ENCODE measurements around the gene OSBPL6. TPM values are rescaled to one million over a fixed set of nuclear protein-coding genes. Genes with fewer than 3 reads are reported as not detected.

OSBPL6 gene
- polyA plus RNA-seq, 1 donor (not counting 4 experiments of a cell fraction or from before 2014, with no cell fraction given), result 11.6 TPM

- Histone ChIP-seq H3K4me3 (ENCODE audit: control insufficient read depth in 2 of 3, extremely low read depth in 1 of 3, insufficient read depth in 2 of 3, low read depth in 1 of 3, low read length in 3 of 3) (no peak overlapping the region), H3K4me2 (ENCODE audit: control insufficient read depth, extremely low read depth, insufficient read depth, low read depth, low read length) (peak overlapping the region; percentile 43), H2AFZ (ENCODE audit: control insufficient read depth, low read length) (peak overlapping the region; percentile 87), H3K9me1 (ENCODE audit: control insufficient read depth, extremely low read depth, insufficient read depth, low read length) (no peaks in the 10 kb centered on the region), H3K9ac (ENCODE audit: control insufficient read depth, extremely low read depth, insufficient read depth, low read length) (no peak overlapping the region), H3K4me1 (ENCODE audit: control insufficient read depth, extremely low read depth, insufficient read depth, low read length) (peaks cover 9% of the 10 kb centered on the region), H3K79me2 (ENCODE audit: control insufficient read depth, insufficient read depth, low read length) (no peaks in the 10 kb centered on the region), H3K27me3 (ENCODE audit: control insufficient read depth, extremely low read depth, insufficient read depth, low read length) (no peaks in the 10 kb centered on the region), H4K20me1 (ENCODE audit: control insufficient read depth, extremely low read depth, insufficient read depth, low read length) (no peaks in the 10 kb centered on the region), H3K9me3 (ENCODE audit: control insufficient read depth, low read depth, low read length) (no peaks in the 10 kb centered on the region), H3K36me3 (ENCODE audit: control insufficient read depth in 2 of 2, extremely low read depth in 1 of 2, insufficient read depth in 2 of 2, low read length in 2 of 2) (no peaks in the 10 kb centered on the region), H3K27ac (ENCODE audit: control insufficient read depth, insufficient read depth, low read length) (peak overlapping the region; percentile 53)
- no peak for TF ChIP-seq CTCF (optimal IDR thresholded peaks at IDR 0.05 in 1 of 3, IDR thresholded peaks at IDR 0.05 in 1 of 3, conservative IDR thresholded peaks at IDR 0.05 in 1 of 3; ENCODE audit: extremely low read depth in 1 of 3, insufficient read depth in 2 of 3, low read length in 3 of 3)
- TF ChIP-seq EZH2 (IDR thresholded peaks at IDR 0.05; ENCODE audit: low read length), result no peak
- DNase-seq (ENCODE audit: low read depth, low spot score) (peak; percentile 48), FAIRE-seq (peak; percentile 91)
- dilution Hi-C loops (cut with MboI; ENCODE audit: extremely low pct_ligation_motif_present, low sequenced_read_pairs), result no loop called here
Measured at GRCh38 chr2:178363252-178363651, 168.9 kb downstream of the OSBPL6 start.

DNA sequence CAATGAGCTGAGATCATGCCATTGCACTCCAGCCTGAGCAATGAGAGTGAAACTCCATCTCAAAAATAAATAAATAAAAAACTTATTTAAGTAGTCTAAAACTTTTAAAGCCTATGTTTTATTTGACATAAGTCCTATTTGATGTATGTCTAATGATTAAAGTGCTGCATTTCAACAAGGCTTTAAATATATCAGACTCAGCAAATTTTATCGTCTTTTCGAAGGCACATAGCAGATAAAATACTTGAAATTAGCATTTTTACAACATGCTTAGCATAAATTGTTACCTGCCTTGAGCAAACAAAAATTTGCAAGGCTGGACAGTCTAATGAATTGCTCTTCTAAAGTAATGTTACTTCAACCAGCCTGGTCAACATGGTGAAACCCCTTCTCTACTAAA is 170.8 kb downstream of the OSBPL6 start:
- Histone ChIP-seq H3K9ac (ENCODE audit: control insufficient read depth, extremely low read depth, insufficient read depth, low read length) (no peak overlapping the region), H3K4me1 (ENCODE audit: control insufficient read depth, extremely low read depth, insufficient read depth, low read length) (peaks cover 9% of the 10 kb centered on the region), H3K9me1 (ENCODE audit: control insufficient read depth, extremely low read depth, insufficient read depth, low read length) (no peaks in the 10 kb centered on the region), H3K36me3 (ENCODE audit: control insufficient read depth in 2 of 2, extremely low read depth in 1 of 2, insufficient read depth in 2 of 2, low read length in 2 of 2) (no peaks in the 10 kb centered on the region), H3K79me2 (ENCODE audit: control insufficient read depth, insufficient read depth, low read length) (no peaks in the 10 kb centered on the region), H3K4me2 (ENCODE audit: control insufficient read depth, extremely low read depth, insufficient read depth, low read depth, low read length) (no peak overlapping the region), H3K9me3 (ENCODE audit: control insufficient read depth, low read depth, low read length) (no peaks in the 10 kb centered on the region), H2AFZ (ENCODE audit: control insufficient read depth, low read length) (no peak overlapping the region), H4K20me1 (ENCODE audit: control insufficient read depth, extremely low read depth, insufficient read depth, low read length) (no peaks in the 10 kb centered on the region), H3K4me3 (ENCODE audit: control insufficient read depth in 2 of 3, extremely low read depth in 1 of 3, insufficient read depth in 2 of 3, low read depth in 1 of 3, low read length in 3 of 3) (no peak overlapping the region), H3K27ac (ENCODE audit: control insufficient read depth, insufficient read depth, low read length) (no peak overlapping the region), H3K27me3 (ENCODE audit: control insufficient read depth, extremely low read depth, insufficient read depth, low read length) (no peaks in the 10 kb centered on the region)
- dilution Hi-C loops (cut with MboI; ENCODE audit: extremely low pct_ligation_motif_present, low sequenced_read_pairs), result no loop called here
- TF ChIP-seq CTCF (optimal IDR thresholded peaks at IDR 0.05 in 1 of 3, IDR thresholded peaks at IDR 0.05 in 1 of 3, conservative IDR thresholded peaks at IDR 0.05 in 1 of 3; ENCODE audit: extremely low read depth in 1 of 3, insufficient read depth in 2 of 3, low read length in 3 of 3) (no peak), EZH2 (IDR thresholded peaks at IDR 0.05; ENCODE audit: low read length) (no peak)
- DNase-seq (ENCODE audit: low read depth, low spot score) (no peak), FAIRE-seq (no peak)

All from keratinocyte (primary cell).